ENCODE data around the gene IL12RB2.

DNA sequence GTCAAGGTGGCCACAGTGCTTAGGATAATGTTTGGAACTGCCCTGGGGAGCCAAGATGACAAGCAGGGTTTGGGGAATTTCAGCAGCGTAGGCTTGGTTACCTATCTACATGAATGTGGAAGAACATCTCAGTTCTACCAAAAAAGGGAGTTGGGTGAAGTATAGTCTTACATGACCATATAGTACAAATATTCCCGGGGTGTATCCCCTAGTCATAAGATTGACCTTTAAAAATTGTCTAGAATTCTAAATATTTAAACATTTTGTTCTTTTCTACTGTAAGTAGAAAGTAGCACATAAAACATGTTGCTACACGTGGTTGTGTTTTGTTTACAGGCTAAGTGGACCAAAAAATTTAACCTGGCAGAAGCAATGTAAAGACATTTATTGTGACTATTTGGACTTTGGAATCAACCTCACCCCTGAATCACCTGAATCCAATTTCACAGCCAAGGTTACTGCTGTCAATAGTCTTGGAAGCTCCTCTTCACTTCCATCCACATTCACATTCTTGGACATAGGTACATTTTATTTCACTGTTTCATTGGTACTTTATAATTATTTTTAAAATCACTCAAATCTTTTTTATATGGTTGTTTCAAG is 20.3 kb downstream of the IL12RB2 start:
- no peak for TF ChIP-seq ZNF335 (CRISPR knock-in tag; IDR thresholded peaks at IDR 0.05)
- TF ChIP-seq MXI1 (IDR thresholded peaks at IDR 0.05; ENCODE audit: borderline replicate concordance, low read depth, low read length) = no peak
